Activated T-helper 2 cell treated with anti-CD3 and anti-CD28 coated beads, Interferon-gamma antibody, Interleukin-2, Interleukin-4, amounts not matched to agents 10 μg/mL and 5 μg/mL and 100 μg/mL, durations not matched to agents 14 hours and 24 hours and 36 hours (primary cell): ENCODE data around the gene NUTM1. TPM values are rescaled to one million over a fixed set of nuclear protein-coding genes. Genes with fewer than 3 reads are reported as not detected.
A peak's percentile ranks its signal among the peaks of the same experiment; 100 is the strongest.

Source experiments
- DNase-seq: peaks from one replicate; pipeline ENCODE4 v3.0.0; 2021; ENCODE audit warnings: low spot score
- H3K27ac Mint-ChIP-seq: one replicate; pipeline ENCODE4 v1.8.0; 2021; ENCODE audit warnings: mixed read lengths
- H3K27me3 Mint-ChIP-seq: one replicate; pipeline ENCODE4 v1.8.0; 2021; ENCODE audit warnings: low read depth, mixed read lengths
- H3K36me3 Mint-ChIP-seq: one replicate; pipeline ENCODE4 v1.8.0; 2021; ENCODE audit warnings: low read depth, mixed read lengths
- H3K4me1 Mint-ChIP-seq: one replicate; pipeline ENCODE4 v1.8.0; 2021; ENCODE audit warnings: low read depth, mixed read lengths
- H3K4me3 Mint-ChIP-seq: one replicate; pipeline ENCODE4 v1.8.0; 2021; ENCODE audit warnings: low read depth, mild to moderate bottlenecking, moderate library complexity, mixed read lengths
- H3K9me3 Mint-ChIP-seq: one replicate; pipeline ENCODE4 v1.8.0; 2021; ENCODE audit warnings: mixed read lengths
- intact Hi-C: fragments of 100-400 bp; cut with micrococcal nuclease; formaldehyde crosslinking; loops from one replicate; pipeline ENCODE4 v1.15.1; 2023
- total RNA-seq: library from RNA; stranded (reverse); gene quantifications from 2 replicates; pipeline ENCODE4 v1.2.3, GENCODE V29; 2022

The NUTM1 gene
- total RNA-seq, 1 donor from 2014 or later = not detected

DNA sequence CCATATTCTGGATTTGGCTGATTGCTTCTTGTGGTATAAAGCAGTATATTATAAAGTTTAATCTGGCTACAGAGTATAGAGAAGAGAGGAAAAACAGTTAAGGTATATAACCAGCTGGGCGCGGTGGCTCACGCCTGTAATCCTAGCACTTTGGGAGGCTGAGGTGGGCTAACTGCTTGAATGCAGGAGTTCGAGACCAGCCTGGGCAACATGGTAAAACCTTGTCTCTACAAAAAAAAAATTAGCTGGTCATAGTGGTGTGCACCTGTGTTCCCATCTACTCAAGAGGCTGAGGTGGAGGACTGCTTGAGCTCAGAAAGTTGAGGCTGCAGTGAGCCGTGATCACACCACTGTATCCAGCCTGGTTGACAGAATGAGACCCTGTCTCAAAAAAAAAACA, 12.8 kb upstream of the NUTM1 start:
- intact Hi-C loops = loop anchor here (5.0 to 10.0 kb wide), 4 partner anchors 37 to 662 kb away; partner anchors contain the start of genes GOLGA8A, GOLGA8B and LPCAT4
- H3K36me3 Mint-ChIP-seq = peaks cover 5% of the 10 kb centered on the region
- no peaks in the 10 kb centered on the region for H3K9me3 Mint-ChIP-seq
- H3K4me1 Mint-ChIP-seq = peaks cover 68% of the 10 kb centered on the region
- no peaks in the 10 kb centered on the region for H3K27me3 Mint-ChIP-seq
- no peak for DNase-seq
- H3K4me3 Mint-ChIP-seq = peak overlapping the region; percentile 1
- peak overlapping the region; percentile 22 for H3K27ac Mint-ChIP-seq

DNA sequence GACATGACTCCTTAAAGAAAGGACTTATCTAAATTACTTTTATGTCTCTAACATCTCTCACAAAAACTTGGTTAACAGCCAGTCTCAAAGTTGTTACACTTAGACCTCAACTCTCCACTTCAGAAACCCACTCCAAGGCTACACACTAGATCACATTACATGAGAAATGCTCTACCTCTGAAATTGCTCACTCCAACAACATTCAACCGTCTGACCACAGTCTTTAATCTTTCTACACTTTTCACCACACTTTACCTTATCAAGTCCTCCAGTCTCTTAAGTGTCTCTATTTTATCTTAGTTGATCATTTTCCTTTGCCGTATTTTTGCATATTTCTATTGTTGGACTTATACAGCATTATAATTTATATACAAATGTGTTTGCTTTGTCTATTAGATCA, 11.3 kb upstream of the NUTM1 start:
- H3K4me1 Mint-ChIP-seq = peaks cover 72% of the 10 kb centered on the region
- peaks cover 5% of the 10 kb centered on the region for H3K36me3 Mint-ChIP-seq
- H3K27ac Mint-ChIP-seq = peak overlapping the region; percentile 85
- no peaks in the 10 kb centered on the region for H3K9me3 Mint-ChIP-seq
- DNase-seq = no peak
- peak overlapping the region; percentile 38 for H3K4me3 Mint-ChIP-seq
- no peaks in the 10 kb centered on the region for H3K27me3 Mint-ChIP-seq
- intact Hi-C loops = loop anchor here (5.0 to 10.0 kb wide), 4 partner anchors 35 to 660 kb away; partner anchors contain the start of genes GOLGA8A, GOLGA8B and LPCAT4

DNA sequence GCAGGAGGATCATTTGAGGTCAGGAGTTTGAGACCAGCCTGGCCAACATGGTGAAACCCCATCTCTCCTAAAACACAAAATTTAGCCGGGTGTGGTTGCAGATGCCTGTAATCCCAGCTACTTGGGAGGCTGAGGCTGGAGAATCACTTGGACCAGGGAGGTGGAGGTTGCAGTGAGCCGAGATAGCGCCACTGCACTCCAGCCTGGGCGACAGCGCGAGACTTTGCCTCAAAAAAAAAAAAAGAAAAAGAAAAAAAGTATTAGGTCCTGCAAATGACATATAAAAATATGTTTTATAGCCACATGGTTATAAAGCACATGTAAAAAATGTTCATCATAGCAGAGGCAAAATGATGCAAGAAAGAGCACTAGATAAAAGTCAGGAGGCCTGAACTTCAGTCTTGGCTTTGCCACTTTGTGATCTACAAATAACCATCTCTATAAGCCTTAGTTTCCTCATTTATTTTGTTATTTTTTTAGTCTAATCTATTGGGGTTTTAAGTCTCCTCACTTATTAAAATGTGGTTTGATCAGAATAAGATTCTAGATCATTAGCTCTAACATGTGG, 10.5 kb upstream of the NUTM1 start:
- DNase-seq = no peak
- Mint-ChIP-seq H3K27me3 (no peaks in the 10 kb centered on the region), H3K9me3 (no peaks in the 10 kb centered on the region), H3K36me3 (peaks cover 5% of the 10 kb centered on the region), H3K4me3 (no peak overlapping the region), H3K27ac (peak overlapping the region; percentile 85), H3K4me1 (peaks cover 77% of the 10 kb centered on the region)
- intact Hi-C loops = loop anchor here (5.0 to 10.0 kb wide), 4 partner anchors 35 to 660 kb away; partner anchors contain the start of genes GOLGA8A, GOLGA8B and LPCAT4

DNA sequence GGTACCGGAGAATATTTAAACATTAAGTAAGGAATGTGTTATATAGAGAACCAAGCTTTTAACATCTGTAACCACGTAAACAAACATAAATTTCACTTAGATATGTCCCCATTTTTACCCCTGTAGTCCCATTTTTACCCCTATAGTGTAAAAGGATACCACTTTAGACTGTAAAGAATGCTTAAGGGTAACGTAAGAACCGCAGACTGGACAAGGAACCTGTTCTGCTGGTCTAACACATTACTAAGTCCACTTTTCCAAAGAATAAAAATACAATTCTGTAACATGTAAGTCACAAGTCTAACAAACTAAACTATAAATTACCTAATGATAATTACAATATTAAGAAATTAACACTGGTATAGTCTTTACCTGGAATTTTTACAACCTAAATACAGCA, 8.4 kb upstream of the NUTM1 start:
- Mint-ChIP-seq H3K27me3 (no peaks in the 10 kb centered on the region), H3K9me3 (no peaks in the 10 kb centered on the region), H3K4me3 (peak overlapping the region; percentile 98), H3K4me1 (peaks cover 66% of the 10 kb centered on the region), H3K27ac (peak overlapping the region; percentile 95), H3K36me3 (peaks cover 12% of the 10 kb centered on the region)
- intact Hi-C loops = loop anchor here (1.0 to 10.0 kb wide), 7 partner anchors 16 to 658 kb away; partner anchors contain the start of genes AVEN, GOLGA8A, GOLGA8B and LPCAT4
- DNase-seq = no peak

DNA sequence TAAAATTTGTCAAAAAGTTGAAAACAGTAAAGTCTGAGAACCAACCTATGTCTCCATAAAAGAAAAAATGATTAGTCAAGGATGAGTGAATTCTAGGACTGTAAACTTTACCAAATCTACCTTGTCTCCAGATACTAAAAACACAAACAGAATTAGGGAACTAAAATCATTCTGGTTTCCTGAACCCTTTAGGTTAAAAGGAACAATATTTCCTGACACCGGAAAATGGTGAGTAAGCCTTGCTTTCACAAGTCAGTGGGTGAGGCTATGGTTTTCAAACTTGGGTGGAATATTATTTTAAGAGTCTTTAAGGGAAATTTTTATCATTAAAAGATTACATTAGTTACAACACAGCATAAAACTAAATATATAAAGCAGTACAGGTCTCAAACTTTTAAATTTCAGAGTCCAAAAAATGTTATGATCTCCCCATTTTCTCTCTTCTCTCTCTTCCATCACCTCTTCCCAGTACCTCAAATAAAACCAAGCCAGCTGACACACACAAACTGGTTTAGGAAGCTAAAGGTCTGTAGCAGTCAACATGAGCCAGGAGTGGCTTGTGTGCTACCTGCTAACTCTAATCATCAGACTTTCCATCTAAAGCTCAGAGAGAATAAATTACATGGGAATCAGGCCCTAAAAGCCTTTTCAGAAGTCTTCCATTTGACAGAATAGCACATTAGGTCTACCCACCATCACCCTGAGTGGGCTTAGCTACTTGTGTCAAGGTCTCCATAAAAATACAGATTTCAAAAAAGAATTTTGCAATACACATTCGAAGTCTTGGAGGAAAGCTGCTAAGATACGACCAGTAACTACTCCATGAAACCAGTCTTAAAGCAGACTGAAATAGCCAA, 7.7 kb upstream of the NUTM1 start:
- H3K36me3 Mint-ChIP-seq = peaks cover 20% of the 10 kb centered on the region
- peak overlapping the region; percentile 95 for H3K27ac Mint-ChIP-seq
- intact Hi-C loops = loop anchor here (2.0 to 10.0 kb wide), 3 partner anchors 97 to 297 kb away; partner anchors contain the start of genes AVEN and GOLGA8B
- peaks cover 63% of the 10 kb centered on the region for H3K4me1 Mint-ChIP-seq
- no peaks in the 10 kb centered on the region for H3K27me3 Mint-ChIP-seq
- H3K4me3 Mint-ChIP-seq = peak overlapping the region; percentile 98
- no peak for DNase-seq
- H3K9me3 Mint-ChIP-seq = no peaks in the 10 kb centered on the region

DNA sequence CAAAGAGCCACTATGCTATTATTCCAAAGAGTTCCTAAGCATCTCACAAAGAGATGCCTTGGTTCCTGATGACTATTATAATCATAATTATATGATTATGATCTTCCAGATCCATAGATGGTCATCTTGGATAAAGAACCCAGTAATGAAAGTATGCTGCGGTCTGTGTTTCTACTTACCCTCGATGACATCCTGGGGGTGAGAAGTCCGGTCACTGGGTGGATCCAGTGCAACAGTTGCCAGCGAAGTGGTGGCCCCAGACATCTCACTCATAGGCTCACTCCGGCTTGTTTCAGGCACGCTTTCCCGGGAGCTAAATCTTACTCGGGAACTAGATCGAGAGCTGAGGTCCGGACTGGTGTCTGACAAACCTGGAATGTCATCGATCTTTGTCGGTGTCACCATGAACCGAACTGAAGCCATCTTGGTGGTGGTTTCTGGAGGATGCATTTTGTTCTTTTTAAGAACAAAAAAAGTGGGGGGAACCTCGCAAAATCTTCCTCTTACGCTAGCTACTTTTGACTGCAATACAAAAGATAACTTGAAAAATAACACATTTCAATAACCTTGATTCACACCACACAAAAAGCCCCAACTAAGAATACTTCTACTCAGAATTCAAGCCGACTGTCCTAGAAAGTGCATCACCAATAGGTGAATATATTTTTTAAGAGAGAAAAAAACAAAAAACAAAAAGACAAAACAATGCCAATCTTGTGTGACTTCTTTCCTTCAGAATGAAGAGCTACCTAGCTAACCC, 6.7 kb upstream of the NUTM1 start:
- intact Hi-C loops = loop anchor here (10.0 kb wide), 1 partner anchor 248 kb away; the partner anchor contains the start of gene GOLGA8B
- H3K4me3 Mint-ChIP-seq = peak overlapping the region; percentile 98

DNA sequence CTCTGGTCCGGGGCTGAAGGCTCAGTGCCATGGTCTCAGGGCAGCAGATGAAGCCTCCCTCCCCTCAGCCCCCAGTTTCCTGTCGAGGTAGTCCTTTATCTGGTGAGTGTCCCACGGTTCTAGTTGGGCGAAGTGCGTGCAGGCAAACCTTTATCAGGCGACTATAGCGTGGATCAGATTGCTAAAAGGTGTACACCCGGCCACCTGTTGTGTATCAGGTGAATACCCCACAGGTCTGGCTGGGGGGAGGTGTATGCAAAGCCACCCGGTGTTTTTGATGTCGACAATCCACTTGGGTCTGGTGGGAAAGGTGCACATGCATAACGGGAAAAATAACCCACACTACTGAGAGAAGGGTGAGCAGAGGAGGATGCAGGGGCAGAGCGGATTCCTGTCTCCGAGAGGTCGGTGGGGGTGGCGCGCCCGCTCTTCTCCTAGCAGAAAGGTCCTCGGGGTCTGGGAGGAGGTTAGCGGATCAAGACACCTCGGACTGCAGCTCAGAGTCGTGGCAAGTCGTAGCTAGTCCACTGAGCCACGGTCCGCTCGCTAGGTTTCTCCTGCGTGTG, 6.0 kb upstream of the NUTM1 start:
- H3K9me3 Mint-ChIP-seq = no peaks in the 10 kb centered on the region
- H3K4me1 Mint-ChIP-seq = peaks cover 62% of the 10 kb centered on the region
- H3K36me3 Mint-ChIP-seq = peaks cover 32% of the 10 kb centered on the region
- intact Hi-C loops = loop anchor here (10.0 kb wide), 1 partner anchor 248 kb away; the partner anchor contains the start of gene GOLGA8B
- no peaks in the 10 kb centered on the region for H3K27me3 Mint-ChIP-seq
- H3K4me3 Mint-ChIP-seq = peak overlapping the region; percentile 98
- no peak for DNase-seq
- H3K27ac Mint-ChIP-seq = peak overlapping the region; percentile 95

More for the DNA sequence above, 6.7 kb upstream of the NUTM1 start:
- Mint-ChIP-seq H3K9me3 (no peaks in the 10 kb centered on the region), H3K27me3 (no peaks in the 10 kb centered on the region), H3K27ac (peak overlapping the region; percentile 95), H3K4me1 (peaks cover 62% of the 10 kb centered on the region), H3K36me3 (peaks cover 30% of the 10 kb centered on the region)
- DNase-seq = no peak

DNA sequence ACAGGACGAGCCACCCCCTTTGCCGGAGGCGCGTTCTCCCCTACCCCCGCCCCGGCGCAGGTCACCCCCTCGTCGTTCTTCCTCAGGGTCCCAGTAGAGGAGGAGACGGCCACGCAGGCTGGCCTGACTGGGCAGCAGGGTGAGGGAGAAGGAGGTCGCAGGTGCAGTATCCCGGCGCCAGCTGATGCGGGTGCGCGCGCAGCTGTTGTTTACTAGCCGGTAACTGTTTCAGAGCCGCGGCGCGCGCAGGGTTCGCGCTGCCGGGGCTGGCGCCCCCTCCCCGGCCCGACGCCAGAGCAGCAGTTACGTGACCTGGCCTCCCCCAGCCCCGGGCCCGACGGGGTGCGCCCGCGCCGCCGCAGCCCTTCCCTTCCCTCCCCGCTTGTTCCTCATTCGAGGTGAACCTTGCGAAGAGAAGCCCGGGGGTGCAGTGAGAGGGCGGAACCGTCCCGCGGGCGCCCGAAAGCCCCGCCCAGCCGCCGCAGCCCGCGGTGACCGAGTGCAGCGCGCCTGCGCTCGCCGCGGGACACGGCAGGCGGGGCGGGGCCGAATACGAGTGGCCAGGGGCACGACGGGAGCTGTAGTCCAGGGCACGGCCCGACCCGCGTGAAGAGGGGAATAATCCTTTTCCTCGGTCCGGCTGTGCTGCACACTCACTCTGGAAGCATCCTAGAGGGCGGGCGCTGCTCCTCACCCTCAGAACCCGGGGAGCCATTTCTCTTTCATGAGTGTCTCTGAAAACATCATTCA, 5.4 kb upstream of the NUTM1 start, which contains the start of gene SLC12A6:
Gene SLC12A6 (minus strand): TSS at position 225 of the 750 bp plus-strand sequence. CDS start 1,101 bp downstream, outside the sequence.
- peak; percentile 88 for DNase-seq
- Mint-ChIP-seq H3K4me3 (peak within 1 kb of the TSS; percentile 98), H3K27ac (peak within 1 kb of the TSS; percentile 95), H3K9me3 (no peaks in the 10 kb centered on the region), H3K36me3 (peaks cover 34% of the 10 kb centered on the region), H3K27me3 (no peaks in the 10 kb centered on the region), H3K4me1 (peaks cover 56% of the 10 kb centered on the region)
- intact Hi-C loops = loop anchor here (10.0 kb wide), 1 partner anchor 247 kb away; the partner anchor contains the start of gene GOLGA8B

DNA sequence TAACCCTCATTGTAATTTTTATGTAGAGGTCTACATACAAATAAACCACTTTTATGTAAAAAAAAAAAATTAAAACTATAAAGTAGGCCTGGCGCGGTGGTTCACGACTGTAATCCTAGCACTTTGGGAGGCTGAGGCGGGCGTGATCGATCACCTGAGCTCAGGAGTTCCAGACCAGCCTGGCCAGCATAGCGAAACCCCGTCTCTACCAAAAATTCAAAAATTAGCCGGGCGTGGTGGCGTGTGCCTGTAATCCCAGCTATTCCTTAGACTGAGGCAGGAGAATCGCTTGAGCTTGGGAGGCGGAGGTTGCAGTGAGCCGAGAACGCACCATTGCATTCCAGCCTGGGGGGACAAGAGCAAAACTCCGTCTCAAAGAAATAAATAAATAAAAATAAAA, 4.8 kb upstream of the NUTM1 start:
- no peak for DNase-seq
- Mint-ChIP-seq H3K27me3 (no peaks in the 10 kb centered on the region), H3K4me3 (peak overlapping the region; percentile 98), H3K27ac (no peak overlapping the region), H3K4me1 (peaks cover 52% of the 10 kb centered on the region), H3K36me3 (peaks cover 34% of the 10 kb centered on the region), H3K9me3 (no peaks in the 10 kb centered on the region)
- intact Hi-C loops = loop anchor here (10.0 kb wide), 1 partner anchor 246 kb away; the partner anchor contains the start of gene GOLGA8B

DNA sequence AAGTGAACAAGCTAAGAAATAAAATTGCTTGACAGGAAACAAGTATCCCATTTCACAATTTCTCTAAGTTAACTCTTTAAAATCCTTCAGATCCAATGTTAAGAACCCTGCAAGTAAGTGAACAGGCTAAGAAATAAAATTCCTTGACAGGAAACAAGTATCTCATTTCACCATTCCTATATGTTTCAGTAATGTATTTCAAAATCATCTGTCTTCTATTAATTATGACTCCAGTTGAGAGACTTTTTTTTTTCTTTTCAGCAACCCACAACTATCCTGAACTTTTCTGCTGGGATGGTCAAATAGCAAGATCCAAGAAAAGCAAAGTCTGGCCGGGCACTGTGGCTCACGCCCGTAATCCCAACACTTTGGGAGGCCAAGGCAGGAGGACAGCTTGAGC, 3.2 kb upstream of the NUTM1 start:
- Mint-ChIP-seq H3K4me1 (peaks cover 38% of the 10 kb centered on the region), H3K36me3 (peaks cover 34% of the 10 kb centered on the region), H3K27ac (peak overlapping the region; percentile 24), H3K27me3 (no peaks in the 10 kb centered on the region), H3K9me3 (no peaks in the 10 kb centered on the region), H3K4me3 (peak overlapping the region; percentile 41)
- intact Hi-C loops = loop anchor here (10.0 kb wide), 1 partner anchor 245 kb away; the partner anchor contains the start of gene GOLGA8B
- no peak for DNase-seq

DNA sequence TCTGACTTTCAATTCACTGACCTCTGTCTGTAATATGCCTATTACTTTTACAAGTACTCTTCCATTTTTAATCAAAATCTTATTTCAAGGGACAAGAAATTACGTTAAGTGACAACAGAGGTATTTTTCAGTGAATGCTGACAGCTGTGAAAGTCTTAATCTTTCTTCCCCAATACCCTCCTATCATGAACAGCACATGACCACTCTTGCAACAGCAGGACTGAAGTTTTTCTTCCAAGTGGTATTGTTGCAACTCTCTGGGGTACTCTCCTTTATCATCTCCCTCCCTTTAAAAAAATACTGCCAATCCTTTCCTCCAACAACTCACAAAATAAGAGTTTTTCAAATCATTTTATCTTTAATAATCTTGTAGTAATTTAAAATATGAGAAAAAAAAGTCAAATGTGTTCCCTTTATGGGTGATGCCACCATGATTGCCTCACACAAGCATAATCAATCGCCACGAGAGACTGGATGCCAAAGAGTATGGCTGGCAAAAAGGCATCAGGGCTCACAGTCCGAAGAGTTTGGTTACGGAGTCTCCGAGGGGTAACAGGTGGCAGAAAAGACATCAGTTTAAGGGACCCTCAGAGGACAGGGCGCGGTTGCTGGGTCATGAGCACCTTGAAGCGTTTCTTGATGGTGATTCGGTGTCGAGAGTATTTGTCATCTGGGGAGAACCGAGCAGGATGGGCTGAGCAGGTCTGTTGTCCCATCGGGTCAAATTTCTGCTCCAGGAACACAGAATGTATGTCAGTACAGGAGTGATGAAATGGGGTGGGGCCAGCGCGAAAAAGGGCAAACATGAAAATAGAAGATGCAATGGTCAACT, 1.5 kb upstream of the NUTM1 start:
- Mint-ChIP-seq H3K4me1 (peaks cover 24% of the 10 kb centered on the region), H3K27me3 (no peaks in the 10 kb centered on the region), H3K4me3 (no peak overlapping the region), H3K9me3 (no peaks in the 10 kb centered on the region), H3K36me3 (peaks cover 34% of the 10 kb centered on the region), H3K27ac (peak overlapping the region; percentile 48)
- DNase-seq = no peak
- intact Hi-C loops = no loop called here
